Measurements from ENCODE around the gene MYO10. TPM values are rescaled to one million over a fixed set of nuclear protein-coding genes. Genes with fewer than 3 reads are reported as not detected.
"Not testable (repeated sequence)": the region's sequence is repeated elsewhere in the genome, so short reads cannot be mapped to it uniquely, and the experiment has no call there.

MYO10 gene
- total RNA-seq, 1 donor from 2014 or later = 56.7 TPM

- Mint-ChIP-seq H3K27me3 (ENCODE audit: low read depth) (peaks cover 2% of the 10 kb centered on the region), H3K4me1 (peaks cover 3% of the 10 kb centered on the region), H3K9me3 (no peaks in the 10 kb centered on the region), H3K27ac (no peak overlapping the region), H3K36me3 (no peaks in the 10 kb centered on the region), H3K4me3 (no peak overlapping the region)
- TF ChIP-seq, protein P1, sequence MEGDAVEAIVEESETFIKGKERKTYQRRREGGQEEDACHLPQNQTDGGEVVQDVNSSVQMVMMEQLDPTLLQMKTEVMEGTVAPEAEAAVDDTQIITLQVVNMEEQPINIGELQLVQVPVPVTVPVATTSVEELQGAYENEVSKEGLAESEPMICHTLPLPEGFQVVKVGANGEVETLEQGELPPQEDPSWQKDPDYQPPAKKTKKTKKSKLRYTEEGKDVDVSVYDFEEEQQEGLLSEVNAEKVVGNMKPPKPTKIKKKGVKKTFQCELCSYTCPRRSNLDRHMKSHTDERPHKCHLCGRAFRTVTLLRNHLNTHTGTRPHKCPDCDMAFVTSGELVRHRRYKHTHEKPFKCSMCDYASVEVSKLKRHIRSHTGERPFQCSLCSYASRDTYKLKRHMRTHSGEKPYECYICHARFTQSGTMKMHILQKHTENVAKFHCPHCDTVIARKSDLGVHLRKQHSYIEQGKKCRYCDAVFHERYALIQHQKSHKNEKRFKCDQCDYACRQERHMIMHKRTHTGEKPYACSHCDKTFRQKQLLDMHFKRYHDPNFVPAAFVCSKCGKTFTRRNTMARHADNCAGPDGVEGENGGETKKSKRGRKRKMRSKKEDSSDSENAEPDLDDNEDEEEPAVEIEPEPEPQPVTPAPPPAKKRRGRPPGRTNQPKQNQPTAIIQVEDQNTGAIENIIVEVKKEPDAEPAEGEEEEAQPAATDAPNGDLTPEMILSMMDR (IDR thresholded peaks at IDR 0.05; ENCODE audit: unreplicated experiment) = no peak
- DNase-seq (ENCODE audit: low spot score in 2 of 2, unreplicated experiment in 2 of 2) = no peak
Observed at GRCh38 chr5:16656561-16657191, 279.4 kb downstream of the MYO10 start.

GRCh38 chr5:16654647-16655334 is 281.3 kb downstream of the MYO10 start:
- Mint-ChIP-seq H3K27me3 (ENCODE audit: low read depth) (peaks cover 2% of the 10 kb centered on the region), H3K4me3 (no peak overlapping the region), H3K9me3 (peaks cover 7% of the 10 kb centered on the region), H3K4me1 (no peaks in the 10 kb centered on the region), H3K27ac (no peak overlapping the region), H3K36me3 (no peaks in the 10 kb centered on the region)
- TF ChIP-seq, protein P1 (IDR thresholded peaks at IDR 0.05; ENCODE audit: unreplicated experiment) = no peak
- no peak for DNase-seq (ENCODE audit: low spot score in 2 of 2, unreplicated experiment in 2 of 2)

- H3K9me3 Mint-ChIP-seq = peaks cover 27% of the 10 kb centered on the region
- H3K4me3 Mint-ChIP-seq; H3K36me3 Mint-ChIP-seq; H3K4me1 Mint-ChIP-seq; H3K27ac Mint-ChIP-seq; H3K27me3 Mint-ChIP-seq (ENCODE audit: low read depth); DNase-seq (ENCODE audit: low spot score in 2 of 2, unreplicated experiment in 2 of 2): not testable (repeated sequence)
Observed at GRCh38 chr5:16648739-16649138, 287.3 kb downstream of the MYO10 start.

DNA sequence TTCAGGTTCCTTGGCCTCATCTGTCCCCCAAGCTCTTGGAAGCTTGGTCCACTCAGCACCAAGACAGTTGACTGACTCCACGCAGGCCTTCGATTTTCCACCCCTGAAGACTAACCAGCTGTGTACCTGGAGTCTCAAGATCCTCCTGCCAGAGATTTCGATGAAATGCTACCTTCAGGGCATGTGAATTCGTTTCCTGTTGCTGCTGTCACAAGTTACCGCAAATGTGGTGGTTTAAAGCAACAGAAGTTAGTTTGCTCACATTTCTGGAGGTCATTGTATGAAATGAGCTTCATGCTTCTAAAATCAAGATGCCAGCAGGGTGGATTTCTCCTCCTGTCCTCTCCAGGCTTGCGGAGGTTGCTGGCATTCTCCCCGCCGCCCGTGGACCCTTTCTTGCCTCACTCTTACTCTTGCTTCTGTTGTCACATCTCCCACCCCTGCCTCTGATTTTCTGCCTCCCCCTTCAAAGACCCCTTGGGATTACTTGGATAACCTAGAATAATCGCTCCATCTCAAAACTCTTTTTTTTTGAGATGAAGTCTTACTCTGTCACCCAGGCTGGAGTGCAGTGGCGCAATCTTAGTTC is 291.7 kb downstream of the MYO10 start:
- Mint-ChIP-seq H3K27ac (no peak overlapping the region), H3K9me3 (peaks cover 23% of the 10 kb centered on the region), H3K36me3 (no peaks in the 10 kb centered on the region), H3K4me3 (no peak overlapping the region), H3K27me3 (ENCODE audit: low read depth) (peaks cover 6% of the 10 kb centered on the region), H3K4me1 (no peaks in the 10 kb centered on the region)
- TF ChIP-seq, protein P1 (IDR thresholded peaks at IDR 0.05; ENCODE audit: unreplicated experiment) = no peak
- DNase-seq (ENCODE audit: low spot score in 2 of 2, unreplicated experiment in 2 of 2) = no peak

DNA sequence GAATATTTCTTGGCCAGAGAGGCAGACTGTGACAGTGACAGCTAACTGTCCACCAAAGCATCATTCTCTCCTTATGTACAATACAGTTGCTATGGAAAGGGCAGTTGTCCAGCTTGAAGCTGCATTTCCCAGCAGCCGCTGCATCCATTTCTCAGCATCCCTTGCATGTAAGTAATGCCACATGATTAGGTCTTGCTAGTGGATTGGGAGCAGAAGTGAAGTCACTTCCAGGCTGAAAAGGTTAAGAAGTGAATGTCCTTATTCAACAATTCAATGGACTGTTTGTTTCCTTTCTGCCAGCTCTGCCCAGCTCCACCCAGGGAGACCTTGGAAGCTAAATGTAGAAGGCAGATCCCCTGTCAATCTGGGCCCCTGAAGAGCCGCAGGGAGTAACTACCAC is 293.2 kb downstream of the MYO10 start:
- DNase-seq (ENCODE audit: low spot score in 2 of 2, unreplicated experiment in 2 of 2) = no peak
- H3K36me3 Mint-ChIP-seq = no peaks in the 10 kb centered on the region
- TF ChIP-seq, protein P1 (IDR thresholded peaks at IDR 0.05; ENCODE audit: unreplicated experiment) = no peak

GRCh38 chr5:16639206-16639605 is 296.9 kb downstream of the MYO10 start:
- H3K36me3 Mint-ChIP-seq = no peaks in the 10 kb centered on the region
- H3K4me1 Mint-ChIP-seq = no peaks in the 10 kb centered on the region
- DNase-seq (ENCODE audit: low spot score in 2 of 2, unreplicated experiment in 2 of 2) = no peak
- TF ChIP-seq, protein P1 (IDR thresholded peaks at IDR 0.05; ENCODE audit: unreplicated experiment) = no peak
- peaks cover 20% of the 10 kb centered on the region for H3K27me3 Mint-ChIP-seq (ENCODE audit: low read depth)
- no peak overlapping the region for H3K27ac Mint-ChIP-seq
- H3K4me3 Mint-ChIP-seq = no peak overlapping the region
- H3K9me3 Mint-ChIP-seq = peaks cover 8% of the 10 kb centered on the region

More for the DNA sequence above, 293.2 kb downstream of the MYO10 start:
- H3K4me3 Mint-ChIP-seq = no peak overlapping the region
- no peaks in the 10 kb centered on the region for H3K4me1 Mint-ChIP-seq
- H3K27ac Mint-ChIP-seq = no peak overlapping the region
- peaks cover 23% of the 10 kb centered on the region for H3K9me3 Mint-ChIP-seq
- peaks cover 8% of the 10 kb centered on the region for H3K27me3 Mint-ChIP-seq (ENCODE audit: low read depth)
